Effector CD4-positive, alpha-beta T cell (primary cell): ENCODE data around the gene ANKRD55.
"Not testable (repeated sequence)": the region's sequence is repeated elsewhere in the genome, so short reads cannot be mapped to it uniquely, and the experiment has no call there.

Experiments used
- DNase-seq: peaks from one replicate; pipeline ENCODE4 v3.0.0-alpha.2; 2020

The ANKRD55 gene

DNA sequence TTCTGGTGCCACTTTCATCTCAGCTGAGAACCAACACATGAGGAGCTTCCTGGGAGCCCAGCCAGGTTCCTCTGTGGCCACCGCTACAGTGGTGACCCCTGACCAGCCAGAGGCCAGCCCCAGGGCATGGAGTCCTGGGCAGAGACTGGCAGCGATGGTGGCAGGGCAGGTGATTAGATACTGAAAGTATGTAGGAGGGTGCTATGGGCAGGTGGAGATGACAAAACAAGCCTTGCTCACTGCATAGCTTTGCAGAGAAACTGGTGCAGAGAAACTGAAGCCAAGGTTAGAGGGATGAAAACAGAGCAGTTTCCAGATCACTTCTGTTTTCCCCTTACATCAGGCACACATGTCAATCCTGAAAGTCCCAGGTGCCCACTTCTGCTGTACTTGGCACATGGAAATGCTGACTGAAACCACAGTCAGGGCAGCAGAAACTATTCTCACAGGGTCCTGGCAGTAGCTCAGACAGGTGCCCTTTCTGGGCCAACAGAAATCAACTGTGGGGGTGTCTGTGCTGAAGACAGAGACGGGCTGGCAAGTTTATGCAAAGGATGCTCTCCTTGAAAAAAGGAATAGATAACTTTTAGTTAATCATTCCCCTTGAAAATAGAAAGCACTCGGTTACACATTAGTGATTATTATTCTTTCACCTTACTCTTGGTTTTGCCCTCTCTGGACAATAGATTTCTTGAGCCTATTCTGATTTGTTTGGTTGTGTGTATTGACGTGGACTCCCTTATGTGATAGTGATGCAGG, 90.3 kb downstream of the ANKRD55 start:
- DNase-seq, result no peak

DNA sequence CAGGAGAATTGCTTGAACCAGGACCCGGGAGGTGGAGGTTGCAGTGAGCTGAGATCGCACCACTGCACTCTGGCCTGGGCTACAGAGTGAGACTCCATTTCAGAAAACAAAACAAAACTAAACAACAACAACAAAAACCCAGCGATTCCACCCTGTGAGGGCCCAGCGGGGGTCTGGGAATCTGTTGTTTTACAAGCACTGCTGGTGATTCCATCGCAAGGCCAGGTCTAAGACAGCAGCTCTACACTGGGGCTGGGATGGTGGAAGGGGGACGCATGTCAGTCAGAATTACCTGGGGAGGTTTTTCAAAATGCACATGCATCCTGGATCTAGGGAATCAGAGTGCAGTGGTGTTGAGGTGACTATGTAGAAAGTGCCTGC, 90.9 kb downstream of the ANKRD55 start:
- no peak for DNase-seq

DNA sequence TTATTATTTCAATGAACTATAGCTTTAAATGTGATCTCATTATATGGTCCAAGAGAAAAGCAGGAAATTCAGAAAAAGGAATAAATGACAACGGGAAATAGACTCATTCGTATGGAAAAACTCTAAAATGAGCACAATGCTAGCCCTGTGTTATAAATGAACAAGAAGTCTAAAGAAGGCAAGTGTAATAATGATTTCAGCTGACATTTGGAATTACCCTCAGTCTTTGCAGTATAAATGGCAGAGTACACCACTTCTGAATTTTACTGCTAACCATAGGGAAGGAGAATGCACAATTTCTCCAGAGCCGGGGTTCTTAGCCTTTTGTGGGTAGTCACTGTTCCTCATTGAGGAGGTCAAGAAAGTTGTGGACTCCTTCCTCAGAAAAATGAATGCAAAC, 93.1 kb downstream of the ANKRD55 start:
- no peak for DNase-seq

DNA sequence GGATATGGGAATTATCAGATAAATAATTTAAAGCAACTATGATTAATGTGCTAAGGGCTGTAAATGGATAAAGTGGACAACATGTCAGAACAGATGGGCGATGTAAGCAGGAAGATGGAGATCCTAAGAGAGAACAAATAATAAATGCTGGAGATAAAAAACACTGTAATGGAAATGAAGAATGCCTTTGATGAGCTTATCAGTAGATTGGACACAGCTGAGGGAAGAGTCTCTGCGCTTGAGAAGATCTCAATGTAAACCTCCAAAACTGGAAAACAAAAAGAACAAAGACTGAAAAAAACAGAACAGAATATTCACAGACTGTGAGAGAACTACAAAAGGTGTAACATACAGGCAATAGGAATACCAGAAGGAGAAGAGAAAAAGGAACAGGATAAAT, 102.5 kb downstream of the ANKRD55 start:
- DNase-seq, result no peak

DNA sequence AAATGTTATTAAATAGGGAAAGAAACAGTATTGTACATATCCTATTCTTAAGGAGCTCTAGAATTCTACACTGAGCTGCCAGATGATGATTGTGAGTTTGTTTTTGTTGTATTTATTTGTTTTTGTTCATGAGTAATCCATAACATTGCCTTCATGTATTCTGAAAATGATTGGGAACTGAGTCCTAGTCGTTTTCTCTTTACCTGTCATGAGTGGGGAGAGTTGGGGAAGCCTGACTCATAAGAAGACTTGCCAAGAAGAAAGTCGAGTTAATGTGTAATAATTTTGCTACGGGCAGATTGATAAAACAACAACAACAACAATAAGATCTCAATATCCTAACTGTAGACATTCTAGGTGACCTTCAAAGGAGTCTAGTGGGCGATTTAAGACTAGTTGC, 103.8 kb downstream of the ANKRD55 start:
- no peak for DNase-seq

DNA sequence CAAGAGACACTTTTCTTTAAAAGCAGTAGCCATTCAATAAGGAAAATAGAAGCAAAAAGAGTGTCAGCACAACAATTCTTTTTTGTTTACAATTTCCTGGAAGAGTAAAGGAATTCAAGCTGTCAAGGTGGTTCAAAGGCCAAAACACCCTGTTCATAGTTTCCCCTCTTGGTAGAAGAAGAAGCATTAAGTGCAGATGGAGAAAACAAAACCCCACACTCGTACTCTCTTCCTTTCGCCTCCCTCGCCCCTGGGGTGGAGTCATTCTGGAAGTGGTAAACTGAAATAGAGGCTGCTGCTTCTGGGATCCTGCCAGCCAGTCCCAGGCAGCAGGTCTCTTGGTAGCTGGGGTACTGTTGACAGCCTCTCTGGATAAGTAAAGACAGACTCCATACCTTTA, 105.0 kb downstream of the ANKRD55 start:
- DNase-seq, result no peak

DNA sequence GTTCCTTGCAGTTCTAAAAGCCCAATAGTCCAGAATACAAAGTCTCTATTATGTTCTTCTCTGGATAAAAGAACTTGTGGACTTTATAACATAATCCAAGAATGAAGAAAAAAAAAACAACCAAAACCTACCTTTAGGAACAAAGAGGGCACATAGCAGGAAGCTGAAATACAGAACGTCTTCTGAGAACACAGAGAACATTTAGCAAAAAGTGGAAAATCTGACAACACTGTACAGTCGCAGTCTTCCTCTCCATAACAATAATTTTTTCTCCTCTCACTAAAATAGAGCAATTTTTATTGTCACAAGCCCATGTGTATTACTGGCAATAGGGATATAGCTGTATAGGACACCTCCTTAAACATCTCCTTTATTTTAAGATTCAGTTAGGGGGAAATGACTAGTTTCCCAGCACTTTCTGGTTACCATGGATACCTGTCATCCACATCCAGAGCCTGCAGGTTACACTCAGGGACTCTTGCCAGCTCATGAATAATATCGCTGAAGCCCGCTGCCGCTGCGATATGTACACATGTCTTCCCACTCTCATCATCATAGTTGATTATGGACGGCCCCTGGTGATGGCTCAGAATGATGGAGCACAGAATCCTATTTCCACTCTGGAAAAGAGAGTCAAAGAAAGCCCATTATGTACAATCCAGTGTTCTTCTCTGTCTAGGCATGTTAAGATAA, 106.5 kb downstream of the ANKRD55 start:
- DNase-seq, result no peak

DNA sequence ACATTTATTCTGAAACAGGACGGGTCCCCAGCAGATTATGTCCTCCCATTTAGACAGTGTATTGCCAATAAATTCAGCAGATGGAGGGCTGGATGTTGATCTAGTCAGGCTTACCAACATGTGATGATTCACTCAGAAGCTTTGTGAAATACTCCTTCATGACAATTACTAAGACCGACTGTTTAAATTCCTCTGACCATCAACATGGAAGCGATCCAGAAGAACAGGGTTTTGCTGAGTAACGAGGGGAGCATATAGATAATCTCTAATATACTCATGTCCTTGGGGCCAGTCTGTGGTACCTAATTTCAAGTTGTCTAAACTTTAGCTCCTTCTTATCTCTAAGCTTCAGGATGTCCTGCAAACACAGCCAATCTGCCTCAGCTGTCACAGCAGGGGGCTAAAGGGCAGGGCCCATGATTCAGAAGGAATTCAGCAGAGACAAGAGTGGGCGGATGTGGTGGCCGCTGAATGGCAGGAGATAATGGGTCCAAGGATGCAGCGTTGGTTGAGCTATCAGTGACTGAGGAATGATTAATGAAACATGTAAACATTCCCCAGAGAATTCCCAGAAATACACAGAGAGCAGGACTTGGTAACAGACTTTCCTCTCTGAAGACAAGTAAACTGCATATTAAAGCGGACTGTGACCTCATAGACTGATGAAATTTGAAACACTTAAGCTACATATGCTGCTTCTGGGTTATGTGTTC, 109.4 kb downstream of the ANKRD55 start:
- DNase-seq, result no peak

DNA sequence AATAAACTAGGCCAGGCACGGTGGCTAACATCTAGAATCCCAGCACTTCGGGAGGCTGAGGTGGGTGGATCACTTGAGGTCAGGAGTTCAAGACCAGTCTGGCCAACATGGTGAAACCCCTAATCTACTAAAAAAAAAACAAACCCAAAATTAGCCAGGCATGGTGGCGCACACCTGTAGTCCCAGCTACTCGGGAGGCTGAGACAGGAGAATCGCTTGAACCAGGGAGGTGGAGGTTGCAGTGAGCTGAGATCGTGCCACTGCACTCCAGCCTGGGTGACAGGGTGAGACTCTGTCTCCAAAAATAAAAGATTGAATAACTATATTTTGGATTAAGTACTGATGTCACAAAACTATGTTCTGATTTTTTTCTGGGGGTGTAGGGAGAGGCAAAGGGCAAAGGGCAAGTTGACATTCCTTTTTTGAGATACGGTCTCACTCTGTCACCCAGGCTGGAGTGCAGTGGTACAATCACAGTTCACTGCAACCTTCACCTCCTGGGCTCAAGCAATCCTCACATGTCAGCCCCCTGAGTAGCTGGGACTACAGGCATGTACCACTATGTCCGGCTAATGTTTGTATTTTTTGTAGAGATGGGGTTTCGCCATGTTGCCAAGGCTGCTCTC, 110.7 kb downstream of the ANKRD55 start:
- not testable (repeated sequence) for DNase-seq

DNA sequence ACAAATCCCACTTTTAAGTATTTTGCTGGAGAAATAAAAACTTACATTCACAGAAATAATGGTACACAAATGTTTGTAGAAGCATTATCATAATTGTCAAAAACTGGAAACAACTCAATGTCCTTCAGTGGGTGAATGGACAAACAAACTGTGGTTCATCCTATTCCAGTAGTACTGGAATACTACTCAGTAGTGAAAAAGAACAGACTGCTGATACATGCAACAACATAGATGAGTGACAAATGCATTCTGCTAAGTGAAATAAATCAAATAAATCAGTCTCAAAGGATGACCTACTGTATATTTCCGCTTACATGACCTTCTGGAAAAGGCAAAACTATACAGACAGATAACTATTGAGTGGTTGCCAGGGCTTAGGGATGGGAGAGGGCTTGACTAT, 114.1 kb downstream of the ANKRD55 start:
- DNase-seq, result no peak

DNA sequence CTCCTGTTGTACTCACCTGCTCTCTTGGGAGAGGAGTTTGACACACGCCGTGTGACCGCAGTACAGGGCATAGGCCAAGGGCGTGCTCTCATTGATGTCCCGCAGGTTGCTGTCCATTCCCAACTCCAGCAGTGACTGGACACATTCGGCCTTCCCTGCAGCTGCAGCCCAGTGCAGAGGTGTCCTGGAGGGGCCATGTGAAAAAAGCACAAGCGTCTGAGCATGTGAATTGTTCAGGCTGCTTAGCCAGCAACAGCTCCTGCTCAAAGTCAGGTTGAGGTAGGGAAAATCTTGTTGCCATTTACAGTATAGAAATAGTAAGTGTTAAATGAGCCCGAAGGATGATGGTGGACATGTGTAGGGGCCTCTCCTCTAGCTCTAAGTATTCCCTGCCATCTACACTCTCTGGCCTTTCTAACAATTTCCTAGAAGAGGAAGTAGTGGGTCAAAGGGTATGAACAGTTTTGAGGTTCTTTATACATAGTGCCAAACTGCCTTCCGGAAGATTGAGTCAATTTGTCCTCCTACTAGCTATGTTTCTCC, 116.5 kb downstream of the ANKRD55 start:
- DNase-seq, result no peak

DNA sequence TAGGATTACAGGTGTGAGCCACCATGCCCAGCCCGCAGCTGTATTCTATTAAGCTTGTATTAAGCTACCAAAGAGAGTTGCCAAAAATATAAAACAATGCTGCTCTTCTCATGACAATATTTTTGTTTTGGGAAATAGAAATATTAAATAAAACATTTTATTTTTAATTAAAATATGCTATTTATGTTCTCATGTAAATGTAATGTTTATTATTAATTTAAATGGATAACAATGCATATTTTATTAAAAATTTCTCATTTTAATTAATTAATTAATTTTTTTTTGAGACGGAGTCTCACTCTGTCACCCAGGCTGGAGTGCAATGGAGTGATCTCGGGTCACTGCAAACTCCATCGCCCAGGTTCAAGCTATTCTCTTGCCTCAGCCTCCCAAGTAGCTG, 117.5 kb downstream of the ANKRD55 start:
- no peak for DNase-seq

DNA sequence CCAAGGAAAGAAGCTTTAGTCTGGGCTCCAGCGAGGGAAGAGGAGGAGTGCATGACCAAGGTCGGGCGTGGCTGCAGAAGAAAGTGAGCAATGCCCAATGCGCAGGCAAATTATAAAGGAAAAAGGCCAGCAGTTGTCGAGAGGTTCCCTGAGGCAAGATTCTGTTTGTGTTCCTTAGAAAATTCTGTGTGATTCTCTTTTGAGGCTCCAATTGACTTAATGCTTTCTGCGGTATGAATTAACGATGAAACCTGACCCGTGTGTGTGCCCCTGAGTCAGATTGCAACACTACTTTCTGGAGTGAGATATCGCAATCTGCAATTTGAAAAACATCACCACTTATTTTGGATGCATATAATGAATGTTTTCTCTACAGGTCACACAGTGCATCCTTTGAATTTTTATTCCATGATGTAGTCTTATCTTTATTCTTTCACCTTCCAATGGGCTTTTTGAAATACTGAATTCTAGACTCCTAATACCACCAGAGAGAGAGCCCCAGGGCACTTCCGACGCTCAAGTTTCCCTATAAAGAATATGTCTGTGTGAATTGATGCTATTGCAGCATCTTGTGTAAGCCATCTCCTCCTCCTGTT, 120.5 kb downstream of the ANKRD55 start:
- DNase-seq, result no peak

DNA sequence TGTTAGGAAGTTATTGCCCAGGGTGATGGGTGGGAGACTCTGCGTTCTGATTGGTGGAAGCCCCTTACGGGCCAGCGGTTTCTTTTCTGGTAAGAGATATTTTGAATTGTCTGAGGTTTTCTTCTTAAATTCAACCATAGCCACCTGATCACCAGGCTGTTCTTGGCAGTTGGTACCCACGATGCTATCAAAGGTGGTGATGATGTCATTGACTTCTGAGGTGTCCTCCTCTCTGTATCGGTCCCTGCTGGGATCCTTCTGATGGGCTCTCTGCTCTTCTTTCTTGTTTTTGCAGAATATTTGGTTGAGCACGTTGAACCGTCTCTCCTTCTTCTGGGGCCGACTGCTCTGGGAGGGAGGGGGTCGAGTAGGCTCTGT, 121.7 kb downstream of the ANKRD55 start:
- no peak for DNase-seq

DNA sequence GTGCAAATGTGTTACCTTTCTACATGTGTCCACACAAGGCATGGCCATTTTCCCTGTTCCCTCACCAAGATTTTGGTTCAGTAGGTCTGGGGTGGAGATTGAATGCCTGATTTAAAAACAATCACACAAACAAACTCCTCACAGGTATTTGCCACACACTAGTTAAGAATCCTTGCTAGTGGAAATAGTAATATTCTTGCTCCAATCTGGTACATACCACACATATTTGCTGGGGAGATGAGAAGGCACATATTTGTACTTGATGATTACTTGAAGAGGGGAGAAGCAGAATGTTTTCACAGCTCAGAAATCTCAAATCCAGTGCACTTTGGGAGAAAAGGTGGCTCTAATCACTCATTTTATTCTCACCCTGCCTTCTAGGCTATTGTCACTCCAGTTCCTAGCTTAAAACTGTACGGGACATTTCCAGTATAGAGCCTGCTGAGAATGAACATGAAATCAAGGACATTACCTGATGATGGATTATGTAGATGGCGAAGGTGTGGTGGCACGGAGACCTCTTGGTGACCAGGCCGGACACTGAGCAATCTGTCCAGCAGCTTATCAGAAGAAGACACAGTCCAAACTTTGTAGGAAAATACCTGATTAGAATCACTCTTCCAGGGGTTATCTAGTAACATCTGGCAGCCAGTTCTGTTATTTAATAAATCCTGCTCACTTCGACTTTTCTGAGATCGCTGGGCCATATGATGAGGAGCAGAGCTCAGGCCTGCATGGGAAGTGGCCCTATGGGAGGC, 122.3 kb downstream of the ANKRD55 start:
- no peak for DNase-seq

DNA sequence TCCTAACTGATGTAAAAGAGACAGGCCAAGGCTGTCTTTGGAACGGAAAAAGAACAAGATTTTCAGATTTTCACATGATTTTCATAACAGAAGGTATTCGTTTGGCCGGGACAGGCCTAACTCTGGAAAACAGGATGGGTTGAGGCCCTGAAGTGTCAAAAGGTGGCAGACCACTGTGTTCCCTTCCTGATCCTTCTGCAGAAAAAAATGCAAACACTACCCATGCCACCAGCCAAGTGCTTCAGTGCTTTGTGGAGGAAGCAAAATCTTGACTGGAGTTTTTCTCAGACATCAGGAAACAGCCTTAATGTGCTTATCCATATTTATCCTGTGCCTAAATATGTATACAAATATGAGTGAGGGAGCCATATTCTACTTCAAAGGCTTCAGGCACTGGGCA, 124.9 kb downstream of the ANKRD55 start:
- DNase-seq, result no peak

DNA sequence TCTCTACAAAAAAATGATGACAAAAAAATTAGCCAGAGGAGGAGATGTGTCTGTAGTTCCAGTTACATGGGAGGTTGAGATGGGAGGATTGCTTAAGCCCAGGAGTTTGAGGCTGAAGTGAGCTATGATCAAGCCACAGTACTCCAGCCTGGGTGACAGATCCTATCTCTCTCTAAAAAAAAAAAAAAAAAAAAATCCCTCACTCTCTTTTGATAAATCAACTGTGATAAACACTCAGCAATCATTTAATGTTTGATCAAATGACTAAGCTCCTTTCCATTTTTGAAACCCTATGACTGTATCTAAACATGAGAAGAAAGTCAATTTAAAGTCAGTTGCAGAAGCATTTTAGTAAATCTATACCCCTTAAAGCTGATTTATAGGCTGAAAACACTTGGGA, 126.3 kb downstream of the ANKRD55 start:
- DNase-seq, result no peak

DNA sequence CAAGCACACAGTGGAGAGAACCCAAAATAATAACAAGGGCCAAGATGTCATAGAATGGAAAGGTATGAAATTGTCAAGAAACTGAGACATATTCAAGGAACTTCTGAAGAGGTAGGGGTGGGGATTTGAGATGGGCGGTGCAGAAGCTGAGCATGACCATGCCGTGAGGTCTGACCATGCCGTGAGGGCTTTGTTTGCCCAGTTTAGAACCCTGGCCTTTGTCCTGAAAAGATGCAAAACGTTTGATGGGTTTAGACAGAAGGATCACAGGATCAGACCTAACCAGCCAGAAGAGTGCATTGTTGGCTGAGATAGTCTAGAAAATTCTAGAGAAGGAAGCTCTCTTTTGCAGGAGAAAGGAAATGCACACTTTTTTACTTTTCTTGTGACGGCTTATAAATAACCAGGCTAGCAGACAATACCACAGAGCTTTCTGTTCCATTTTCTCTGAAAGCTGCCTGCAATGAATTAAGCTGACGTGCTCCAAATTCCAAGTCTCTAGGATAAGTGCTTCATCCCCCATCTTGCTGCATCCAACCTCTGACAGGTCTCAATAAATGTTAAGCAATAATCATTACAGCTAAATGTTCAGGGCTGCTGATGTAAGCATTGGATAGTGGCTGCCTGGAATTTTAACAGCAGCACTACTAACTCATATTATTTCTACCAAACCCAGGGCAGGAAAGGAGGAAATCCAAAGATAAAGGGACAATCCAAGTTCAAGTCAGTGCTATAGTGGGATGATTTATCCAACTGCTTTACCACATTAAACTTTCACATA, 127.4 kb downstream of the ANKRD55 start:
- no peak for DNase-seq

DNA sequence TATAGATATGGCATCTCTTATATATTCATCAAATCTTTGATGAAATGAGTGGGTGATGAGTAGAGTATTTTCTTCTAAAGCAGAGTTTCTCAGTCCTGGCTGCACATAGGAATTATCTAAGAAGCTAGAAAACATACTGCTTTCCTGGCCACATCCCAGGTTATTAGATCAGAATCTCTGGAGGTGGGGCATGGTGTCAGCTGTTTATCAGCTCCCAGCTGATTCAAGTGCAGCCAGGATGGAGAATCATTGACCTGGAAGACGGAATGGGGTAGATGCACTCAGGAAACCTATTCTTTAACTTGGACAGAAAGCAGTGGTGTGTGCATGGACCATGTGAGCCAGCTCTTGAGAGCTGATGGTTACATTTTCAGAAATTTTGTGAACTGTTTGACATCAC, 130.2 kb downstream of the ANKRD55 start:
- no peak for DNase-seq

DNA sequence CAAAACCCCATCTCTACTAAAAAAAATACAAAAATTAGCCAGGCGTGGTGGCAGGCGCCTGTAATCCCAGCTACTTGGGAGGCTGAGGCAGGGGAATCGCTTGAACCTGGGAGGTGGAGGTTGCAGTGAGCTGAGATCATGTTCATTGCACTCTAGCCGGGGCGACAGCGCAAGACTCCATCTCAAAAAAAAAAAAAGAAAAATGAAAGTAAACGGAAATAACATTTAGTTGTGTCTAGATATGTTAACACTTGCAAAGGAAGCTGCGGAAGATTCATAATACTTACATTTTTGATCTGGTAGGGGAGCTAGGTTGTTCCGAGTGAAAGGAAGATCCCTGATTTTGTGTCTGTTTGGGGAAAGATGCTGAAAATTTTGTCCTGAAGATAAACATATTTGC, 130.9 kb downstream of the ANKRD55 start:
- DNase-seq, result peak; percentile 13

DNA sequence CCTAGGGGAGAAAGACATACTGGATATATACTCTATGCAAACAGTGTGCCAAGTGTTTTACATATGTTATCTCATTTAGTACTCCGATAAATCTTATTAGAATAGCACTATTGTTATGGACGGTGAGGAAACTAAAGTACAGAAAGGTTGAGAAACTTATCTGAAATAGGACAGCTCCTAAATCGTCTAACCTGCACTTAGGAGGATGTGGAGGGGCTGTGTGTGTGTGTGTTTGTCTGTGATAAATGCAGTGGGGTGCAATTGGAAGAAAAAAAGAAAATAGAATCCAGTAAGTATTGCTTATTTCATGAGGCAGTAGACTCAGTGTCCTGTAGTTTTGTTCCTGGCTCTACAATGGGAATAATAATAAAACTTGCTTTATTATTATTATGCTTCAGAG, 131.9 kb downstream of the ANKRD55 start:
- no peak for DNase-seq
